ENCODE data around the gene EBF4. TPM values are rescaled to one million over a fixed set of nuclear protein-coding genes. Genes with fewer than 3 reads are reported as not detected.
A peak's percentile ranks its signal among the peaks of the same experiment; 100 is the strongest.

EBF4 gene
- total RNA-seq, 2 donors from 2014 or later: 6.4 to 12.1 TPM

DNA sequence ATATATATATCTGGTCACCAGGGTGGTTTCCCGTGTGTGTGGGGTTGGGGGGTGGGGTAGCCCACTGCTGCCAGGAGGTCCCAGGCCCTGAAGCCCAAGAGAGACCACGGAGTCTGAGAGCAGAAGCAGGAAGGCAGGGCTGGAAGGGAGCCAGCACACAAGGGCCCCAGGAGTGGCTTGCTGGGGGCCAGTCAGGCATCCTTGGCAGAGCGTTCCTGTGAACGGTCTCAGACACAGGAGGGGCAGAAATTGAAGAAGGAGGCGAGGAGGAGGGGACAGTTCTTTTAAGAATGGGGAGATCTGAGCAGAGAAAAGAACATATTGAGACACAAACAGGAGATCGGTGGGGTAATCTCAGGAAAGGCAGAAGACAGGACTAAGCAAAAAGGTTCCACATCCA, 1.9 kb upstream of the EBF4 start:
- H3K27me3 Mint-ChIP-seq (ENCODE audit: insufficient read depth): peaks cover 87% of the 10 kb centered on the region

DNA sequence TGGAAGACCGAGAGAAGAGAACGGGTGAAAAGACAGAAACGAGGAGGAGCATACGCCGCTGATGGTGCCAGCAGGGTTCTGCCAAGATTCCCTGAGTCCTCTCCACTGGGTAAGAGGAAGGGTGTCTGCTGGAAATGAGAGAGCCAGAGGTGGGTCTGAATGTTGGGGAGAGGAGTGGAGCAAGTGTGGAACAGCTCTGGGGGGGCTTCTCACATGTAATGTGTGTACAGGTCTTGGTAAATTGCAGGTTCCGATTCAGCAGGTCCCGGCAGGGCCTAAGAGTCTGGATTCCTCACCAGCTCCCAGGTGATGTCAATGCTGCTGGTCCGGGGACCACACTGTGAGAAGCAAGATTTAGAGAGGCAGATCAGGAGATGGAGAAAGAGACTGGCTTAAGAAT, 1.5 kb upstream of the EBF4 start:
- whole genome bisulfite sequencing, 2 experiments (ENCODE audit: insufficient coverage in 1 of 2, insufficient read length in 1 of 2): 85 to 93% methylated on average over 8 of the region's 8 CpGs
- no peaks in the 10 kb centered on the region for H3K9me3 Mint-ChIP-seq
- Histone ChIP-seq H3K27ac (ENCODE audit: low read depth, low read length) (no peak overlapping the region), H3K9me3 (ENCODE audit: control insufficient read depth, low read length) (no peaks in the 10 kb centered on the region), H3K27me3 (ENCODE audit: control insufficient read depth, insufficient read depth, low read length, poor library complexity, severe bottlenecking) (peaks cover 86% of the 10 kb centered on the region), H3K4me1 (ENCODE audit: control insufficient read depth, insufficient read depth, low read length) (no peaks in the 10 kb centered on the region), H3K4me3 (ENCODE audit: low read length) (no peak overlapping the region), H3K9ac (ENCODE audit: extremely low read depth, low read length, poor library complexity, severe bottlenecking) (no peak overlapping the region), H3K36me3 (ENCODE audit: control insufficient read depth, insufficient read depth, low read length) (no peaks in the 10 kb centered on the region)
- TF ChIP-seq, protein P1, sequence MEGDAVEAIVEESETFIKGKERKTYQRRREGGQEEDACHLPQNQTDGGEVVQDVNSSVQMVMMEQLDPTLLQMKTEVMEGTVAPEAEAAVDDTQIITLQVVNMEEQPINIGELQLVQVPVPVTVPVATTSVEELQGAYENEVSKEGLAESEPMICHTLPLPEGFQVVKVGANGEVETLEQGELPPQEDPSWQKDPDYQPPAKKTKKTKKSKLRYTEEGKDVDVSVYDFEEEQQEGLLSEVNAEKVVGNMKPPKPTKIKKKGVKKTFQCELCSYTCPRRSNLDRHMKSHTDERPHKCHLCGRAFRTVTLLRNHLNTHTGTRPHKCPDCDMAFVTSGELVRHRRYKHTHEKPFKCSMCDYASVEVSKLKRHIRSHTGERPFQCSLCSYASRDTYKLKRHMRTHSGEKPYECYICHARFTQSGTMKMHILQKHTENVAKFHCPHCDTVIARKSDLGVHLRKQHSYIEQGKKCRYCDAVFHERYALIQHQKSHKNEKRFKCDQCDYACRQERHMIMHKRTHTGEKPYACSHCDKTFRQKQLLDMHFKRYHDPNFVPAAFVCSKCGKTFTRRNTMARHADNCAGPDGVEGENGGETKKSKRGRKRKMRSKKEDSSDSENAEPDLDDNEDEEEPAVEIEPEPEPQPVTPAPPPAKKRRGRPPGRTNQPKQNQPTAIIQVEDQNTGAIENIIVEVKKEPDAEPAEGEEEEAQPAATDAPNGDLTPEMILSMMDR (conservative IDR thresholded peaks at IDR 0.05): no peak
- no peak overlapping the region for H3K27ac Mint-ChIP-seq
- peaks cover 10% of the 10 kb centered on the region for H3K4me1 Mint-ChIP-seq
- no peak for DNase-seq
- H3K36me3 Mint-ChIP-seq (ENCODE audit: low read depth): no peaks in the 10 kb centered on the region
- H3K27me3 Mint-ChIP-seq (ENCODE audit: insufficient read depth): peaks cover 87% of the 10 kb centered on the region
- peak overlapping the region; percentile 71 for H3K4me3 Mint-ChIP-seq

More for the DNA sequence above, 1.9 kb upstream of the EBF4 start:
- peaks cover 86% of the 10 kb centered on the region for H3K27me3 ChIP-seq (ENCODE audit: control insufficient read depth, insufficient read depth, low read length, poor library complexity, severe bottlenecking)
- H3K4me1 ChIP-seq (ENCODE audit: control insufficient read depth, insufficient read depth, low read length): no peaks in the 10 kb centered on the region
- no peak overlapping the region for H3K27ac ChIP-seq (ENCODE audit: low read depth, low read length)
- TF ChIP-seq, protein P1 (conservative IDR thresholded peaks at IDR 0.05): no peak
- H3K36me3 Mint-ChIP-seq (ENCODE audit: low read depth): no peaks in the 10 kb centered on the region
- WGBS, 2 experiments (ENCODE audit: insufficient coverage in 1 of 2, insufficient read length in 1 of 2): 84 to 88% methylated on average over 5 to 6 of the region's 6 CpGs
- H3K9ac ChIP-seq (ENCODE audit: extremely low read depth, low read length, poor library complexity, severe bottlenecking): no peak overlapping the region
- DNase-seq: no peak
- peaks cover 10% of the 10 kb centered on the region for H3K4me1 Mint-ChIP-seq
- H3K9me3 Mint-ChIP-seq: no peaks in the 10 kb centered on the region
- no peak overlapping the region for H3K27ac Mint-ChIP-seq
- no peak overlapping the region for H3K4me3 Mint-ChIP-seq
- H3K9me3 ChIP-seq (ENCODE audit: control insufficient read depth, low read length): no peaks in the 10 kb centered on the region
- H3K4me3 ChIP-seq (ENCODE audit: low read length): no peak overlapping the region
- H3K36me3 ChIP-seq (ENCODE audit: control insufficient read depth, insufficient read depth, low read length): no peaks in the 10 kb centered on the region

DNA sequence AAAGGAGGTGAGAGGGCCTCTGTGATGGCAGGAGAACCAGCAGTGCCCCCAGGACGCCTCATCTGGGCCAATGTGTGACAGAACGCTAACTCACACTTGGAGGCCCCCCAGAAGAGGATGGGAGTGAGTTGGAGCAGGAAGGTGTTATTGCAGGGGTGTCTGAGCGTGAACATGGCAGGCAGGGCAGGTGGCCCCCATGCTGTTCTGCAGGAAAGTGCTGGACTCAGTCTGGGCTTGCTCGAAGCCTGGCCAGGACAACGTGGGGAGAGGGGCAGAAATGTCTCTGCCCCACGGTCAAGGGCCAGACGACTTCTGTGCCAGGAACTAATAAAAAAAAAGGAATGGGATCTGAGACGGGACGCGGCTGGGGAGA, 931 bp upstream of the EBF4 start:
- Histone ChIP-seq H3K9me3 (ENCODE audit: control insufficient read depth, low read length) (no peaks in the 10 kb centered on the region), H3K4me3 (ENCODE audit: low read length) (no peak overlapping the region), H3K27me3 (ENCODE audit: control insufficient read depth, insufficient read depth, low read length, poor library complexity, severe bottlenecking) (peaks cover 84% of the 10 kb centered on the region), H3K9ac (ENCODE audit: extremely low read depth, low read length, poor library complexity, severe bottlenecking) (no peak overlapping the region), H3K36me3 (ENCODE audit: control insufficient read depth, insufficient read depth, low read length) (no peaks in the 10 kb centered on the region), H3K4me1 (ENCODE audit: control insufficient read depth, insufficient read depth, low read length) (no peaks in the 10 kb centered on the region), H3K27ac (ENCODE audit: low read depth, low read length) (no peak overlapping the region)
- TF ChIP-seq, protein P1 (conservative IDR thresholded peaks at IDR 0.05): no peak
- Mint-ChIP-seq H3K4me3 (peak overlapping the region; percentile 71), H3K27ac (no peak overlapping the region), H3K36me3 (ENCODE audit: low read depth) (no peaks in the 10 kb centered on the region), H3K27me3 (ENCODE audit: insufficient read depth) (peaks cover 87% of the 10 kb centered on the region), H3K4me1 (peaks cover 10% of the 10 kb centered on the region), H3K9me3 (no peaks in the 10 kb centered on the region)
- DNase-seq: peak; percentile 51
- 56 to 60% methylated on average over 9 to 10 of the region's 10 CpGs for WGBS, 2 experiments (ENCODE audit: insufficient coverage in 1 of 2, insufficient read length in 1 of 2)
